ENCODE results near the gene HUNK.

Gene HUNK

DNA sequence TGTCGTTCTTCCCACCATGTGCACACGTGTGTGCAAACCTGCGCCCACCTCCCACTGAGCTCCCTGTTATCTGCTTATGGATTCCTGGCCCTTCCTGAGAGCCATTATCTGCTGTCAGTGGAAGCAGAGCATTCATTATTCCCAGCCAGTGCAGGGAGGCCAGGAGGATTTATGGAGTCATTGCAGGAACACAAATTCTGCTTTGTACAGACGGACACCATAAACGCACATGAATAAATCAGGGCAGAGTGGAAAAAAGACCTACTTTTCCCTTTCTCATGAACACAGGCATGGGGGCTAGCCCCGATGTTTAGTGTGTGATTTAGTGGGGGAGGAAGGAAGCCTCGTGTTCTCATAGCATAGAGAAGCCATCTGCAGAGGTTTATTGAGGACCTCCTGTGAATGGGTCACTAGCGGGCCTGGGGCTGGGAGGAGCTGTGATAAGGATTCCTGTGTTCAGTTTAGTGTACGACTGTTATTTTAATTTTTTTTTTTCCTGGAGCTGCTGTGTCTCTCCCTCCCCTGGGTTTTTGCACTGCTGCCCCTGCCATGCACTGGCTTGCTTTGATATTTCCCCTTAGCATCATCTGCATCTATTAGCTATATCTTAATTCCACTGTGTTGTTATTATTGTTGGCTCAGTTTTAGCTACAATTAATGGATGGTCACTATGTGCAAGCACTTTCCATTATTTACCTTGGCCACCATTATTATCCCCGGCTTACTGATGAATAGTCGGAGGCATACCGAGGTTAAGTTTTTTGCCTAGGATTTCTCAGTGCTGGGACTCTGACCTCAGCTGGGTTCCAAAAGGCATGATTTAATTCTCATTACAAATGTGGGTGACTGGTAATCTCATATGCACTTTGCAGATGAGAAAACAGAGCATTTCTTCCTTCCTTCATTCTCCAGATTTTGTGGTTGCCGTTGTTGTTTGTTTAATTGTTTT, 33.0 kb downstream of the HUNK start:
- H3K36me3 ChIP-seq = no peaks in the 10 kb centered on the region
- no peak overlapping the region for H3K4me3 ChIP-seq (ENCODE audit: low read depth in 1 of 2, low read length in 1 of 2)
- H3K27me3 ChIP-seq = peaks cover 22% of the 10 kb centered on the region
- TF ChIP-seq, protein P1, sequence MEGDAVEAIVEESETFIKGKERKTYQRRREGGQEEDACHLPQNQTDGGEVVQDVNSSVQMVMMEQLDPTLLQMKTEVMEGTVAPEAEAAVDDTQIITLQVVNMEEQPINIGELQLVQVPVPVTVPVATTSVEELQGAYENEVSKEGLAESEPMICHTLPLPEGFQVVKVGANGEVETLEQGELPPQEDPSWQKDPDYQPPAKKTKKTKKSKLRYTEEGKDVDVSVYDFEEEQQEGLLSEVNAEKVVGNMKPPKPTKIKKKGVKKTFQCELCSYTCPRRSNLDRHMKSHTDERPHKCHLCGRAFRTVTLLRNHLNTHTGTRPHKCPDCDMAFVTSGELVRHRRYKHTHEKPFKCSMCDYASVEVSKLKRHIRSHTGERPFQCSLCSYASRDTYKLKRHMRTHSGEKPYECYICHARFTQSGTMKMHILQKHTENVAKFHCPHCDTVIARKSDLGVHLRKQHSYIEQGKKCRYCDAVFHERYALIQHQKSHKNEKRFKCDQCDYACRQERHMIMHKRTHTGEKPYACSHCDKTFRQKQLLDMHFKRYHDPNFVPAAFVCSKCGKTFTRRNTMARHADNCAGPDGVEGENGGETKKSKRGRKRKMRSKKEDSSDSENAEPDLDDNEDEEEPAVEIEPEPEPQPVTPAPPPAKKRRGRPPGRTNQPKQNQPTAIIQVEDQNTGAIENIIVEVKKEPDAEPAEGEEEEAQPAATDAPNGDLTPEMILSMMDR (IDR thresholded peaks at IDR 0.05) = no peak
- no peaks in the 10 kb centered on the region for H3K4me1 ChIP-seq (ENCODE audit: control insufficient read depth in 1 of 2, insufficient read depth in 1 of 2, low read depth in 1 of 2, low read length in 1 of 2)
- no peak overlapping the region for H3K27ac ChIP-seq
- H3K9me3 ChIP-seq = no peaks in the 10 kb centered on the region

DNA sequence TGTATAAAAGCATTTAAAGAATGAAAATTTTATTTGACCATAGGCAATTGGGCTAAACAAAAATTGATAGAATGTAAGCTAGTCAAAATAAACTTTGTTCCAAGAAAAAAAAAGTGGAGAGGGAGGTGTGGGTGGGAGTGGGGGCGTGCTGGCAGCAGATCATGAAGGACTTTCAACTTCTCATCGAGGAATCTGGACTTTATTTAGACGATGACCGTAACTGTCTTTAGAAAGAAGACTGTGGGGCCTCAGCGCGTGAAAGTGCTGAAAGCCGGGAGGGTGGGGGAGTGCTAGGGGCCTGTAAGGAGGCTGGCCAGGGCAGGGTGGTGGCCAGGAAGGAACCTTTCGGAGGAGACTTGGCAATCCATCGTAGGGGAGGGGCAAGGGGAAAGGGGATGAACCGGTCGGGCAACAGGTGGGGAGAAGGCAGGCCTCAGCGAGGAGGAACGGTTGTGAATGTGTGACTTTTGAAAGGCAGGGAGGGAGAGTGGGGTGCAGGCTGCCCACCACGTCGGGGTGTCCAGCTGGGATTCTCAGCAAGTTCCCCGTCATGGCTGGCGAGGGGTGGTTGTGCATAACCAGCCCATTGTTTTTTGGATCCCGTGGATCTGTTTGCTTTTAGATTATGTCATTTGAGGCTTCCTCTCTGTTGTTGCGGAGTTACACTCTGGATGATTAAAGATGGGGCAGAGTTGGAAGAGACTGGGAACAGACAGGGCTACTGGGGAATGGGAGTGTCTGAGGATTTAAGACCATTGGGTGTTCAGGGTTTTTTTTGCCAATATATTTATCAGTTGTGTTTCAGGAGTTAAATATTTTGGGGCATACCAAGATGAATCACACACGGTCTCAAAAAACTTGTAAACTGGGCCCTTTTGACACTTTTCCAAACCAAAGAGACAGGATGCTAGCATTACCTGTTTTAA, 35.5 kb downstream of the HUNK start:
- Histone ChIP-seq H3K9me3 (no peaks in the 10 kb centered on the region), H3K27me3 (peaks cover 22% of the 10 kb centered on the region), H3K4me1 (ENCODE audit: control insufficient read depth in 1 of 2, insufficient read depth in 1 of 2, low read depth in 1 of 2, low read length in 1 of 2) (no peaks in the 10 kb centered on the region), H3K4me3 (ENCODE audit: low read depth in 1 of 2, low read length in 1 of 2) (no peak overlapping the region), H3K36me3 (no peaks in the 10 kb centered on the region), H3K27ac (no peak overlapping the region)
- TF ChIP-seq, protein P1 (IDR thresholded peaks at IDR 0.05) = no peak

DNA sequence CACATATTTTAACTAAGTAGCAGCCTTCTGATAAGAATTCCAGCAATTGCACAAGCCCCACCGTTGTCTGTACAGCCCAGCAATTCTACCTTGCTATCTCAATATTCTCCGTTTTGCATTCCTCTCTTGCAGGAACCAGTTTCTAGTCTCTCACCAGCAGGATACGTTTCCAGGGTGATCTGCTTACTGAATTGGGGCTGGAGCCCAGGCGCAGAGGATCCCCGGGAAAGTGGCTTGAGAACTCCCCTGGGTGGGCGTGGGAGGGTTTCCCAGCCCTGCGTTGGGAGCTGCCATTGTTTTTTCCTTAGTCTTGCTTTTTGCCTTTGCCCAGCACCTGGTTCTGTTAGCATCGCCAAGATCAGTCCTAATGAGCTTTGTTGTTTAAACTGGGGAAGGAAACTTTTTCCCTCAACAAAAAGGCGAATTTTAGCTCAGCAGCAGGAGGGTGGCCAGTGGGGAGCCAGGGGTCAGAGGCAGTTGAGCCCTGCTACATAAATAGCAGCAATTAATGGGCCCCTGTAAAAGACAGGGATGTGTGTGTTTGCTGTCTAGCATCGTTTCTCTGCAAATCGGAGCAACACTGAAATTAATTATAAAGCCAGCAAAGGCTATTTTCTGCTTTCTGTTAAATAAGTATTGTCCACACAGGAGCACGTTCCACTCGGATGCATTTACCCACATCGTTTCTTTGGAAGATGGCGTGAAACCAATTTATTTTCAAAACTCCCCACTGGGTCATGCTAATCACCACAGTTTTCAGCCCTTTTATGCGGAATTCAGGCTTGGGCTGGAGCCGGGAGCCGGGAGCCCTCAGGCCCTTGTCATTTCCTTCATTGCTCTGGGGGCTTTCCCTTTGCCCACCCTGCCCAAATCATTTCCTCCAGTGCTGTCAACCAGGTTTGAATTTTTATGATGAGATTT, 36.6 kb downstream of the HUNK start:
- Histone ChIP-seq H3K36me3 (no peaks in the 10 kb centered on the region), H3K27ac (no peak overlapping the region), H3K4me1 (ENCODE audit: control insufficient read depth in 1 of 2, insufficient read depth in 1 of 2, low read depth in 1 of 2, low read length in 1 of 2) (no peaks in the 10 kb centered on the region), H3K4me3 (ENCODE audit: low read depth in 1 of 2, low read length in 1 of 2) (no peak overlapping the region), H3K9me3 (no peaks in the 10 kb centered on the region), H3K27me3 (peaks cover 22% of the 10 kb centered on the region)
- TF ChIP-seq, protein P1 (IDR thresholded peaks at IDR 0.05) = no peak

DNA sequence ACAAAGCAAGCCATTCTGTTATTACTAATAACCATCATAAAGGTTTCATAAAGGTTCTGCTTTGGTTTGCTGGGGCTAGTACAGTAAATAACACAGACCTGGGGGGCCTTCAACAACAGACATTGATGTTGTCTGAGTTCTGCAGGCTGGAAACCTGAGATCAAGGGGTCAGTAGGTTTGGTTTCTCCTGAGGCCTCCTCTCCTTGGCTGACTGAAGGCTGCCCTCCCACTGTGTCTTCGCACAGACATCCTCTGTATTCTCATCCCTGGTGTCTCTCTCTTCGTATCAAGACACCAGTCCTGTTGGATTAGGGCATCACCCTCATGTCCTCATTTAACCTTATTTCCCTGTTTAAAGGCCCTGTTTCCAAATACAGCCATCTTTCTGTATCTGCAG, 37.3 kb downstream of the HUNK start:
- H3K27me3 ChIP-seq = peaks cover 22% of the 10 kb centered on the region

More for the DNA sequence above, 37.3 kb downstream of the HUNK start:
- no peak overlapping the region for H3K27ac ChIP-seq
- TF ChIP-seq, protein P1 (IDR thresholded peaks at IDR 0.05) = no peak
- no peaks in the 10 kb centered on the region for H3K36me3 ChIP-seq
- H3K9me3 ChIP-seq = no peaks in the 10 kb centered on the region
- H3K4me1 ChIP-seq (ENCODE audit: control insufficient read depth in 1 of 2, insufficient read depth in 1 of 2, low read depth in 1 of 2, low read length in 1 of 2) = no peaks in the 10 kb centered on the region
- H3K4me3 ChIP-seq (ENCODE audit: low read depth in 1 of 2, low read length in 1 of 2) = no peak overlapping the region
